Adrenal gland (tissue), 12 donors: Measurements from ENCODE around the gene NAP1L5. TPM values are rescaled to one million over a fixed set of nuclear protein-coding genes. Genes with fewer than 3 reads are reported as not detected.

ENCODE experiments used
- DNase-seq, 7 donors: peaks; one replicate each; pipeline ENCODE4 v3.0.0-alpha.2; 2019 to 2020
- H3K27ac ChIP-seq, 5 donors: fragments of 200-600 bp; sonication (generic) in 4 of 5; 1 replicate in 3 of 5; 2 replicates in 2 of 5; pipeline versions ENCODE4 v1.5.1 to v1.8.0; 2016 to 2020; ENCODE audit warnings: mild to moderate bottlenecking in 1 of 5
- H3K27me3 ChIP-seq: fragments of 200-600 bp; 2 replicates; pipeline ENCODE4 v1.8.0; 2021
- H3K36me3 ChIP-seq, 2 donors: fragments of 200-600 bp; replicated peaks in 1 of 2; 1 replicate in 1 of 2; 2 replicates in 1 of 2; pipeline versions ENCODE4 v1.5.1 to v1.8.0; 2018 to 2022
- H3K4me1 ChIP-seq, 2 donors: fragments of 200-600 bp; replicated peaks in 1 of 2; 1 replicate in 1 of 2; 2 replicates in 1 of 2; pipeline versions ENCODE4 v1.5.1 to v1.8.0; 2018 to 2021
- H3K4me3 ChIP-seq, 4 donors: fragments of 200-600 bp; sonication (generic) in 3 of 4; one replicate each; pipeline ENCODE4 v1.5.1; 2016 to 2018
- H3K9me3 ChIP-seq, 3 donors: fragments of 200-600 bp; sonication (generic) in 1 of 3; replicated peaks in 1 of 3; 1 replicate in 2 of 3; 2 replicates in 1 of 3; pipeline versions ENCODE4 v1.5.1 to v1.8.0; 2016 to 2021
- POLR2A ChIP-seq, 2 donors: fragments of 450-650 bp; IDR thresholded peaks; one replicate each; pipeline ENCODE4 v1.6.1; 2017; ENCODE audit warnings: antibody characterized with exemption in 2 of 2, mild to moderate bottlenecking in 2 of 2, moderate library complexity in 1 of 2
- WGBS, 4 donors: extraction: QIAGEN DNeasy Blood & Tissue Kit in 2 of 4; methylation state at CpG; one replicate each; pipeline versions ENCODE4 v1.1.5 to v1.1.7; 2013 to 2017; 5-methylcytosine and 5-hydroxymethylcytosine counted together
- intact Hi-C, 2 donors: fragments of 100-400 bp; cut with DNase I; formaldehyde crosslinking; loops; one replicate each; pipeline versions ENCODE4 v1.14.1 to v1.15.0; 2022 to 2023
- polyA plus RNA-seq, 3 donors: library from polyadenylated mRNA; stranded (reverse); fragments of 200-250 nt in 2 of 3; fragments of 350-450 nt in 1 of 3; fragmentation: Illumina TruSeq in 1 of 3; extraction: RNeasy Lipid Tissue Mini Kit (QIAGEN cat#74804) in 1 of 3; gene quantifications; one replicate each; pipeline ENCODE4 v1.2.3, GENCODE V29; 2013 to 2014
- total RNA-seq, 9 donors: library from RNA; depleted of rRNA in 4 of 9; stranded (reverse); fragments of >200 nt in 4 of 9; fragments of 120-200 nt in 1 of 9; fragmentation: NEBNext Ultra II Directional in 1 of 9; extraction: Animal tissue kit (Norgen Biotek cat#: 25700) in 1 of 9; gene quantifications; one replicate each; pipeline versions ENCODE4 v1.1.0 to v1.2.4, GENCODE V29; 2013 to 2023
- TF ChIP-seq, protein P1 (sequence below), 6 experiments: fragments of 450-650 bp in 4 of 6; fragments of 200-600 bp in 2 of 6; sonication (generic) in 1 of 6; IDR thresholded peaks; 1 replicate in 5 of 6; 2 replicates in 1 of 6; pipeline versions ENCODE4 v1.5.1 to v1.8.0; 2016 to 2021; ENCODE audit warnings: antibody characterized with exemption in 6 of 6, mild to moderate bottlenecking in 2 of 6, moderate library complexity in 1 of 6
- donor health status: healthy with polysubstance abuse.
- donor health status: Bipolar disorder and iron deficiency.
- donor health status: DM: yes; HTN: yes; CAD: no.
- donor health status: DM: no; HTN: no; CAD: no.
- donor health status: DM: no; HTN: no; CAD: no.
- donor health status: DM: yes; HTN: yes; CAD: no.

The NAP1L5 gene
- total and polyA plus RNA-seq, 12 donors: 5.0 to 57.6 (median 14.1) TPM

DNA sequence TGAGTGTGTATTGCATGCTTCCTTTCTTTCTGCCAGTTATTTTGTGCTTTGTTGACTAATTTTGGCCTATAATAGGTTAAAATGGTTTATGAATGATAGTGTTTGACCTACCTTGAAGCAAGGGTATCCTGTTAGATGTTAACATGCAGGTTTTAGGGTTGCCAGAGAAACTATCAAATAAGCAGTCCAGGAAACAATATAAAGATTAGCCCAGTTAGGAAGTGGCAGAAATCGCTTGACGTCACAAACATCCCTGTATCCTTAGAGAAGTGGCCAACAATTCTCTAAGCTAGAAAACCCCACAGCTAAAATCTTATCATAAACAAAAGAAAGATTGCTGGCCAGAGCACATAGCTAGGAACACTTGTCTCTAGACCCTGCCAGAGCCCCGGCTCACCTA lies 3.8 kb downstream of the NAP1L5 start:
- no peaks in the 10 kb centered on the region for H3K36me3 ChIP-seq
- TF ChIP-seq, protein P1, sequence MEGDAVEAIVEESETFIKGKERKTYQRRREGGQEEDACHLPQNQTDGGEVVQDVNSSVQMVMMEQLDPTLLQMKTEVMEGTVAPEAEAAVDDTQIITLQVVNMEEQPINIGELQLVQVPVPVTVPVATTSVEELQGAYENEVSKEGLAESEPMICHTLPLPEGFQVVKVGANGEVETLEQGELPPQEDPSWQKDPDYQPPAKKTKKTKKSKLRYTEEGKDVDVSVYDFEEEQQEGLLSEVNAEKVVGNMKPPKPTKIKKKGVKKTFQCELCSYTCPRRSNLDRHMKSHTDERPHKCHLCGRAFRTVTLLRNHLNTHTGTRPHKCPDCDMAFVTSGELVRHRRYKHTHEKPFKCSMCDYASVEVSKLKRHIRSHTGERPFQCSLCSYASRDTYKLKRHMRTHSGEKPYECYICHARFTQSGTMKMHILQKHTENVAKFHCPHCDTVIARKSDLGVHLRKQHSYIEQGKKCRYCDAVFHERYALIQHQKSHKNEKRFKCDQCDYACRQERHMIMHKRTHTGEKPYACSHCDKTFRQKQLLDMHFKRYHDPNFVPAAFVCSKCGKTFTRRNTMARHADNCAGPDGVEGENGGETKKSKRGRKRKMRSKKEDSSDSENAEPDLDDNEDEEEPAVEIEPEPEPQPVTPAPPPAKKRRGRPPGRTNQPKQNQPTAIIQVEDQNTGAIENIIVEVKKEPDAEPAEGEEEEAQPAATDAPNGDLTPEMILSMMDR (IDR thresholded peaks at IDR 0.05): no peak
- TF ChIP-seq POLR2A (IDR thresholded peaks at IDR 0.05): no peak
- DNase-seq: no peak
- peaks cover 0 to 9% of the 10 kb centered on the region in 2 donors for H3K4me1 ChIP-seq
- H3K27me3 ChIP-seq: no peaks in the 10 kb centered on the region
- H3K4me3 ChIP-seq: no peak overlapping the region
- intact Hi-C loops: no loop called here
- H3K9me3 ChIP-seq: no peaks in the 10 kb centered on the region
- WGBS, 4 donors: 83 to 92% (median 86%) methylated on average over 3 of the region's 3 CpGs
- H3K27ac ChIP-seq: no peak overlapping the region

DNA sequence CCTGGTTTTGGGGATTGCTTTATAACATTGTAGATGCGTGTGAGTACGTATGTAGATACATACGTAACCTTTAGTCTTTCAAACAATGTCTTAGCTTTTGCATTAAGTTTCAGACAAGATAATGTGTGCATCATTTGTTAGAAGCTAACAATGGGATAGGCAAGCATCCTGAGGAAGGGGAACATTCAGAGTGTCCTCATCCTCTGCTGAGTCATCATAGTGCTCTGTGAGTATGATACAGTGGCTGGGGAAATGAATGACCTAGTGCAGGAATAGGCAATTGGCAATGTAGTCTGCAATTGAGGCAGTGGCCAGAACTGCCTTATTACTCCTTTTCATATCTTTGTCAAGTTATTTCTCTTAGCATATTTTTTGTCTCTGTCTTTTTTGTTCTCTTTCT lies 7.3 kb downstream of the NAP1L5 start:
- no peak overlapping the region for H3K4me3 ChIP-seq
- 92 to 95% (median 94%) methylated on average over 3 of the region's 3 CpGs for WGBS, 4 donors
- TF ChIP-seq, protein P1 (IDR thresholded peaks at IDR 0.05): no peak
- TF ChIP-seq POLR2A (IDR thresholded peaks at IDR 0.05): no peak
- peak overlapping the region in 2 of 5 donors; percentile 32 to 40 for H3K27ac ChIP-seq
- no peaks in the 10 kb centered on the region for H3K27me3 ChIP-seq
- intact Hi-C loops: no loop called here
- DNase-seq: peak in 3 of 7 donors; percentile 10 to 29 (median 18)
- H3K4me1 ChIP-seq: peaks cover 0 to 9% of the 10 kb centered on the region in 2 donors
- H3K9me3 ChIP-seq: no peaks in the 10 kb centered on the region
- peaks cover 0 to 7% of the 10 kb centered on the region in 2 donors for H3K36me3 ChIP-seq

DNA sequence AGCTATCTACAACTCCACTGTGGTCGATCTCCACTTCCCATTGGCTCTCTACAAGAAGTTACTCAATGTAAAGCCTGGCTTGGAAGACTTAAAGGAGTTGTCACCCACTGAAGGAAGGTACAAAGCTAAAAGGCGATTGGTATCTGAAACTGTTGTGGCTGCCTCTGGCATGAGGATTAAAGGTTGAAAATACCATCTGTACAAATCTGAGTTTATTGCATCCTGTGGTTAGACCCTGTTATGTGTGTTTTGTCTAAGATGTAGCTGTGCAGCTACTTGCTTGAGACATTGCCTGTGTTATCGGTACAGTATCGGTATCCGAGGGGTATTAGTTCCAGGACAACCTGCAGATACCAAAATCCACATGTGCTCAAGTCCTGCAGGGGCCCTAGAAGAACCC lies 16.4 kb downstream of the NAP1L5 start:
- intact Hi-C loops: no loop called here

DNA sequence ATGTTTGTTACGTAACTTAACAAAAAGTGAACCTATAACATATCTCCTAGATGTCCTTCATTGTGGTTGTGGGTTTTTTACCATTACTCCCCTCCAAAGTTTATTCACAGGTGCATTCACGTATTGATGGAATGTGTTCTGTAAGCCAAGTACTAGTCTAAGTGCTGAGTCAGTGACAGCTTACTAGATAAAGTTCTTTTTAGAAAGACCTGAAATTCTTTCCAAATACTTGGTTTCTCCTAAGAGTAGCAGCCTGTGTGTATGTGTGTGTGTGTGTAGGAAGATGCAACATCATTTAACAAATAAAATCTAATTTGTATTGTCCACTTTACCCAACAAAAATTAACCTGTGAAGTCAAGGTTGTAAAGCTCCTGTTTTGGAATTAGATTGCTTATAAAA lies 22.1 kb downstream of the NAP1L5 start:
- WGBS, 4 donors: 79 to 86% (median 81%) methylated on average over 2 of the region's 2 CpGs
- intact Hi-C loops: no loop called here

More for the DNA sequence above, 16.4 kb downstream of the NAP1L5 start:
- Histone ChIP-seq H3K27ac (no peak overlapping the region), H3K4me1 (no peaks in the 10 kb centered on the region), H3K27me3 (no peaks in the 10 kb centered on the region), H3K4me3 (no peak overlapping the region), H3K36me3 (peaks cover 4 to 43% of the 10 kb centered on the region in 2 donors), H3K9me3 (no peaks in the 10 kb centered on the region)
- DNase-seq: no peak
- TF ChIP-seq, protein P1 (IDR thresholded peaks at IDR 0.05): no peak
- TF ChIP-seq POLR2A (IDR thresholded peaks at IDR 0.05): no peak
- WGBS, 4 donors: 94 to 96% (median 96%) methylated on average over 5 of the region's 5 CpGs

More for the DNA sequence above, 22.1 kb downstream of the NAP1L5 start:
- Histone ChIP-seq H3K4me3 (no peak overlapping the region), H3K4me1 (no peaks in the 10 kb centered on the region), H3K36me3 (peaks cover 2 to 41% of the 10 kb centered on the region in 2 donors), H3K9me3 (no peaks in the 10 kb centered on the region), H3K27ac (no peak overlapping the region), H3K27me3 (no peaks in the 10 kb centered on the region)
- TF ChIP-seq POLR2A (IDR thresholded peaks at IDR 0.05): no peak
- TF ChIP-seq, protein P1 (IDR thresholded peaks at IDR 0.05): no peak
- no peak for DNase-seq
